MG63 (cell line): ENCODE results near the gene JAGN1. TPM values are rescaled to one million over a fixed set of nuclear protein-coding genes. Genes with fewer than 3 reads are reported as not detected.
"Not testable (repeated sequence)": the region's sequence is repeated elsewhere in the genome, so short reads cannot be mapped to it uniquely, and the experiment has no call there.

ENCODE experiments used
- DNase-seq: peaks from one replicate; pipeline ENCODE4 v3.0.0-alpha.2; 2020
- H3K27me3 ChIP-seq: fragments of 250-450 bp; sonication (Bioruptor Pico); 2 replicates; pipeline ENCODE4 v1.5.1; 2020; ENCODE audit warnings: mild to moderate bottlenecking, moderate library complexity
- H3K36me3 ChIP-seq: fragments of 250-450 bp; sonication (Bioruptor Pico); 2 replicates; pipeline ENCODE4 v1.5.1; 2020; ENCODE audit warnings: mild to moderate bottlenecking, moderate library complexity
- H3K4me3 ChIP-seq: fragments of 250-450 bp; sonication (Bioruptor Pico); 2 replicates; pipeline ENCODE4 v1.5.1; 2020; ENCODE audit warnings: mild to moderate bottlenecking, moderate library complexity
- H3K9me3 ChIP-seq: fragments of 250-450 bp; sonication (Bioruptor Pico); 2 replicates; pipeline ENCODE4 v1.5.1; 2020; ENCODE audit warnings: mild to moderate bottlenecking, moderate library complexity
- total RNA-seq: library from RNA; depleted of rRNA; stranded (reverse); fragments of >200 nt; shearing (Covaris generic); gene quantifications from 2 replicates; pipeline ENCODE4 v1.2.3, GENCODE V29; 2014; ENCODE audit warnings: low replicate concordance; rRNA removed

JAGN1 gene
- total RNA-seq, 1 experiment from 2014 or later = 21.4 TPM

- H3K4me3 ChIP-seq = peak overlapping the region; percentile 78
Observed at GRCh38 chr3:9932535-9932842, 42.1 kb downstream of the JAGN1 start.

GRCh38 chr3:9932843-9933560, 42.6 kb downstream of the JAGN1 start:
- H3K27me3 ChIP-seq = no peaks in the 10 kb centered on the region
- DNase-seq = peak; percentile 83
- H3K9me3 ChIP-seq = no peaks in the 10 kb centered on the region
- H3K4me3 ChIP-seq = peak overlapping the region; percentile 78
- H3K36me3 ChIP-seq = no peaks in the 10 kb centered on the region; the same call in 1 of the 2 replicates

More at GRCh38 chr3:9932535-9932842, 42.1 kb downstream of the JAGN1 start:
- Histone ChIP-seq H3K36me3 (no peaks in the 10 kb centered on the region; the same call in 1 of the 2 replicates), H3K9me3 (no peaks in the 10 kb centered on the region), H3K27me3 (no peaks in the 10 kb centered on the region)
- DNase-seq = no peak

- H3K36me3 ChIP-seq = no peaks in the 10 kb centered on the region; the same call in 1 of the 2 replicates
- H3K27me3 ChIP-seq = no peaks in the 10 kb centered on the region
- no peaks in the 10 kb centered on the region for H3K9me3 ChIP-seq
- H3K4me3 ChIP-seq = peak within 1 kb of the TSS; percentile 78
- peak; percentile 92 for DNase-seq
Observed at GRCh38 chr3:9933561-9934234, 43.3 kb downstream of the JAGN1 start, which contains the start of gene CRELD1. Gene CRELD1, plus strand, starts transcription at chr3:9933834. Its CDS starts 605 bp downstream, at chr3:9934439.

- no peaks in the 10 kb centered on the region for H3K9me3 ChIP-seq
- no peaks in the 10 kb centered on the region for H3K27me3 ChIP-seq
- H3K4me3 ChIP-seq = peak overlapping the region; percentile 78
- no peak for DNase-seq
- H3K36me3 ChIP-seq = no peaks in the 10 kb centered on the region; the same call in 1 of the 2 replicates
Observed at GRCh38 chr3:9934235-9934621, 43.8 kb downstream of the JAGN1 start.

GRCh38 chr3:9934993-9935392, 44.6 kb downstream of the JAGN1 start:
- H3K9me3 ChIP-seq = no peaks in the 10 kb centered on the region
- DNase-seq = no peak
- H3K4me3 ChIP-seq = no peak overlapping the region
- no peaks in the 10 kb centered on the region; the same call in 1 of the 2 replicates for H3K36me3 ChIP-seq
- H3K27me3 ChIP-seq = no peaks in the 10 kb centered on the region

- Histone ChIP-seq H3K9me3 (no peaks in the 10 kb centered on the region), H3K27me3 (no peaks in the 10 kb centered on the region), H3K4me3 (no peak overlapping the region), H3K36me3 (no peaks in the 10 kb centered on the region; the same call in 1 of the 2 replicates)
- DNase-seq = no peak
Observed at GRCh38 chr3:9935966-9936510, 45.6 kb downstream of the JAGN1 start.

- Histone ChIP-seq H3K27me3 (no peaks in the 10 kb centered on the region), H3K36me3 (no peaks in the 10 kb centered on the region; the same call in 1 of the 2 replicates), H3K9me3 (no peaks in the 10 kb centered on the region), H3K4me3 (no peak overlapping the region)
- no peak for DNase-seq
Observed at GRCh38 chr3:9937486-9938238, 47.3 kb downstream of the JAGN1 start.

GRCh38 chr3:9938966-9939365, 48.6 kb downstream of the JAGN1 start:
- Histone ChIP-seq H3K9me3 (no peaks in the 10 kb centered on the region), H3K36me3 (no peaks in the 10 kb centered on the region; the same call in 1 of the 2 replicates), H3K4me3 (no peak overlapping the region), H3K27me3 (no peaks in the 10 kb centered on the region)
- DNase-seq = no peak

GRCh38 chr3:9939906-9940305, 49.5 kb downstream of the JAGN1 start:
- H3K4me3 ChIP-seq, H3K36me3 ChIP-seq, H3K27me3 ChIP-seq, H3K9me3 ChIP-seq, DNase-seq: not testable (repeated sequence)

GRCh38 chr3:9940746-9941145, 50.3 kb downstream of the JAGN1 start:
- Histone ChIP-seq H3K9me3 (no peaks in the 10 kb centered on the region), H3K4me3 (no peak overlapping the region), H3K36me3 (no peaks in the 10 kb centered on the region; the same call in 1 of the 2 replicates), H3K27me3 (no peaks in the 10 kb centered on the region)
- no peak for DNase-seq

- no peak for DNase-seq
- Histone ChIP-seq H3K4me3 (no peak overlapping the region), H3K36me3 (no peaks in the 10 kb centered on the region; the same call in 1 of the 2 replicates), H3K27me3 (no peaks in the 10 kb centered on the region), H3K9me3 (no peaks in the 10 kb centered on the region)
Observed at GRCh38 chr3:9942164-9942563, 51.8 kb downstream of the JAGN1 start.

GRCh38 chr3:9942934-9943690, 52.7 kb downstream of the JAGN1 start:
- Histone ChIP-seq H3K9me3 (no peaks in the 10 kb centered on the region), H3K36me3 (no peaks in the 10 kb centered on the region), H3K4me3 (no peak overlapping the region), H3K27me3 (no peaks in the 10 kb centered on the region)
- no peak for DNase-seq

Other genes with a start within 250 kb of the JAGN1 start
- 26.3 and 43.3 TPM in 2 replicates for gene MTMR14, start 241.1 kb upstream of the JAGN1 start, total RNA-seq
- gene CPNE9, start 186.8 kb upstream of the JAGN1 start, total RNA-seq = not detected in 2 replicates
- 4.9 and 7.0 TPM in 2 replicates for gene BRPF1, start 158.9 kb upstream of the JAGN1 start, total RNA-seq
- 8.0 and 21.4 TPM in 2 replicates for gene OGG1, start 140.7 kb upstream of the JAGN1 start, total RNA-seq
- 2.7 and 5.0 TPM in 2 replicates for gene CAMK1, start 120.7 kb upstream of the JAGN1 start, total RNA-seq
- 60.3 and 83.8 TPM in 2 replicates for gene TADA3, start 98.1 kb upstream of the JAGN1 start, total RNA-seq
- 125 and 175 TPM in 2 replicates for gene ARPC4, start 97.5 kb upstream of the JAGN1 start, total RNA-seq
- gene TTLL3, start 80.3 kb upstream of the JAGN1 start, total RNA-seq = 0.10 and 3.1 TPM in 2 replicates
- gene RPUSD3, start 46.6 kb upstream of the JAGN1 start, total RNA-seq = 34.8 and 42.9 TPM in 2 replicates
- gene CIDEC, start 10.4 kb upstream of the JAGN1 start, total RNA-seq = not detected in 2 replicates
- gene IL17RE, start 12.2 kb downstream of the JAGN1 start, total RNA-seq = 0.30 TPM in 1 of 2 replicates, not detected in the other
- gene IL17RC, start 26.5 kb downstream of the JAGN1 start, total RNA-seq = 12.1 and 14.8 TPM in 2 replicates
- 19.1 and 22.6 TPM in 2 replicates for gene CRELD1, start 43.2 kb downstream of the JAGN1 start, total RNA-seq
- 0.23 TPM in 1 of 2 replicates, not detected in the other for gene PRRT3, start 61.8 kb downstream of the JAGN1 start, total RNA-seq
- gene EMC3, start 96.2 kb downstream of the JAGN1 start, total RNA-seq = 18.8 and 72.4 TPM in 2 replicates
- gene FANCD2, start 135.8 kb downstream of the JAGN1 start, total RNA-seq = 7.1 and 13.6 TPM in 2 replicates
- not detected in 2 replicates for gene FANCD2OS, start 217.6 kb downstream of the JAGN1 start, total RNA-seq
- 45.8 and 58.1 TPM in 2 replicates for gene BRK1, start 225.1 kb downstream of the JAGN1 start, total RNA-seq